ENCODE data around the gene CAPN5. TPM values are rescaled to one million over a fixed set of nuclear protein-coding genes. Genes with fewer than 3 reads are reported as not detected.

Gene CAPN5
- total and polyA plus RNA-seq, 2 of the 8 experiments (the other 6 are each of a cell fraction or from before 2014, with no cell fraction given), result 21.5 to 22.4 TPM

GRCh38 chr11:77027275-77027674 is 39.5 kb upstream of the CAPN5 start:
- Histone ChIP-seq H3K9me3 (ENCODE audit: insufficient read depth in 2 of 2, low read depth in 1 of 2, low read length in 1 of 2) (no peaks in the 10 kb centered on the region), H2AK5ac (ENCODE audit: low read depth, low read length) (no peak overlapping the region), H2AFZ (ENCODE audit: low read length) (no peak overlapping the region), H3K79me1 (ENCODE audit: low read depth, low read length) (no peaks in the 10 kb centered on the region), H3K4ac (replicated peaks; ENCODE audit: insufficient read length, low read depth, low read length) (no peak overlapping the region), H3K27ac (ENCODE audit: low read depth, low read length) (no peak overlapping the region), H3K79me2 (ENCODE audit: control insufficient read depth in 1 of 2, insufficient read depth in 2 of 2, low read length in 2 of 2) (no peaks in the 10 kb centered on the region), H3K4me2 (ENCODE audit: insufficient read depth in 1 of 2, low read depth in 2 of 2, low read length in 2 of 2) (no peak overlapping the region), H4K91ac (replicated peaks; ENCODE audit: insufficient read length, low read length) (no peak overlapping the region), H4K20me1 (replicated peaks in 1 of 2; ENCODE audit: control insufficient read depth in 1 of 2, insufficient read depth in 2 of 2, low read length in 2 of 2) (no peaks in the 10 kb centered on the region), H3K14ac (ENCODE audit: insufficient read length) (no peak overlapping the region), H3K56ac (replicated peaks; ENCODE audit: insufficient read length, low read depth, low read length) (no peak overlapping the region), H3K36me3 (ENCODE audit: control insufficient read depth in 2 of 4, insufficient read depth in 4 of 4, low read length in 3 of 4) (no peaks in the 10 kb centered on the region), H3K9ac (replicated peaks in 1 of 4; ENCODE audit: extremely low read depth in 1 of 4, low read depth in 3 of 4, low read length in 3 of 4) (no peak overlapping the region), H3K18ac (ENCODE audit: extremely low read depth, low read length) (no peak overlapping the region), H3K27me3 (replicated peaks in 1 of 4; ENCODE audit: control insufficient read depth in 3 of 4, extremely low read depth in 1 of 4, insufficient read depth in 3 of 4, low read length in 3 of 4) (0 out of 7 replicates have a peak, but pooled peaks cover 0 to 2% (median 0%) of the 10 kb centered on the region in 4 experiments), H2BK15ac (ENCODE audit: low read length) (no peak overlapping the region), H3K23me2 (ENCODE audit: low read depth, low read length) (no peaks in the 10 kb centered on the region), H2BK20ac (ENCODE audit: low read length) (no peak overlapping the region), H4K5ac (ENCODE audit: insufficient read length, low read depth, low read length) (no peak overlapping the region), H3K4me3 (ENCODE audit: extremely low read depth in 1 of 4, insufficient read depth in 2 of 4, low read depth in 3 of 4, low read length in 4 of 4) (no peak overlapping the region), H3K23ac (ENCODE audit: insufficient read length) (no peak overlapping the region), H3K4me1 (replicated peaks in 1 of 4; ENCODE audit: control insufficient read depth in 3 of 4, insufficient read depth in 4 of 4, low read length in 3 of 4) (no peaks in the 10 kb centered on the region; a peak in 3 of 7 replicates), H4K8ac (ENCODE audit: extremely low read depth, insufficient read depth, low read length) (no peak overlapping the region), H2BK120ac (replicated peaks; ENCODE audit: low read depth, low read length) (no peak overlapping the region), H2BK5ac (ENCODE audit: low read depth, low read length) (no peak overlapping the region), H2BK12ac (ENCODE audit: low read depth, low read length) (no peak overlapping the region)
- WGBS, 2 experiments (ENCODE audit: extremely low coverage in 1 of 2, insufficient coverage in 1 of 2, insufficient read length in 1 of 2, insufficient replicate concordance in 2 of 2, low coverage in 1 of 2, low lambda C conversion rate in 2 of 2, missing lambda C conversion rate in 1 of 2), result 89% methylated on average over 1 of the region's 1 CpG; no CpG with 5 or more reads in 1 of the 2 experiments
- CTCF ChIA-PET (ENCODE audit: partially characterized antibody), result interaction anchor here (0.6 to 4.6 kb wide), 6 partner anchors 8 to 109 kb away, joined by 3 to 27 read pairs (median 3); no protein-coding TSS in a partner anchor
- no peak for DNase-seq (ENCODE audit: low read depth in 1 of 2, low spot score in 2 of 2)
- POLR2A ChIA-PET (ENCODE audit: partially characterized antibody), result interaction anchor here (0.8 kb wide), 1 partner anchor 69 kb away, joined by 3 read pairs; no protein-coding TSS in a partner anchor
- FAIRE-seq, result no peak
- TF ChIP-seq TCF12 (IDR thresholded peaks at IDR 0.05; ENCODE audit: low read depth, low read length) (no peak), SP2 (IDR thresholded peaks at IDR 0.05; ENCODE audit: low read length) (no peak), TBP (IDR thresholded peaks at IDR 0.05; ENCODE audit: low read depth, low read length) (no peak), CTCF (IDR thresholded peaks at IDR 0.05; ENCODE audit: control extremely low read depth in 1 of 3, insufficient read depth in 1 of 3, low read depth in 1 of 3, low read length in 3 of 3) (no peak)
